GM21526 (cell line): ENCODE data around the gene ARVCF.

Experiments
- ATAC-seq: cut with Tn5 transposase; IDR thresholded peaks from one replicate; pipeline ENCODE4 v1.9.1; 2021; ENCODE audit warnings: moderate library complexity; ENCODE audit not compliant: unreplicated experiment, low FRiP score

ARVCF gene

GRCh38 chr22:19988965-19989724 is 27.5 kb downstream of the ARVCF start:
- no peak for ATAC-seq

- no peak for ATAC-seq
Observed at GRCh38 chr22:19988331-19988808, 28.3 kb downstream of the ARVCF start.

- ATAC-seq: no peak
Observed at GRCh38 chr22:19987394-19988306, 29.0 kb downstream of the ARVCF start.

GRCh38 chr22:19986410-19987341 is 29.9 kb downstream of the ARVCF start:
- no peak for ATAC-seq

- ATAC-seq: no peak
Observed at GRCh38 chr22:19986011-19986409, 30.6 kb downstream of the ARVCF start.

GRCh38 chr22:19984851-19985811 is 31.5 kb downstream of the ARVCF start:
- no peak for ATAC-seq

- no peak for ATAC-seq
Observed at GRCh38 chr22:19984201-19984753, 32.3 kb downstream of the ARVCF start.

- no peak for ATAC-seq
Observed at GRCh38 chr22:19983741-19984140, 32.9 kb downstream of the ARVCF start.

- no peak for ATAC-seq
Observed at GRCh38 chr22:19982991-19983578, 33.5 kb downstream of the ARVCF start.

GRCh38 chr22:19981961-19982920 is 34.4 kb downstream of the ARVCF start:
- no peak for ATAC-seq

- ATAC-seq: no peak
Observed at GRCh38 chr22:19981171-19981960, 35.3 kb downstream of the ARVCF start.

- ATAC-seq: no peak
Observed at GRCh38 chr22:19980766-19981165, 35.9 kb downstream of the ARVCF start.

GRCh38 chr22:19979712-19980493 is 36.7 kb downstream of the ARVCF start:
- no peak for ATAC-seq

GRCh38 chr22:19978748-19979147 is 37.9 kb downstream of the ARVCF start:
- no peak for ATAC-seq

- ATAC-seq: no peak
Observed at GRCh38 chr22:19977296-19978243, 39.1 kb downstream of the ARVCF start.
